Globus pallidus (tissue), 1 donor: Measurements from ENCODE around the gene CDH26.

Experiments used
- DNase-seq: peaks from one replicate; pipeline ENCODE4 v3.0.0-alpha.2; 2015; ENCODE audit warnings: low spot score

The CDH26 gene

DNA sequence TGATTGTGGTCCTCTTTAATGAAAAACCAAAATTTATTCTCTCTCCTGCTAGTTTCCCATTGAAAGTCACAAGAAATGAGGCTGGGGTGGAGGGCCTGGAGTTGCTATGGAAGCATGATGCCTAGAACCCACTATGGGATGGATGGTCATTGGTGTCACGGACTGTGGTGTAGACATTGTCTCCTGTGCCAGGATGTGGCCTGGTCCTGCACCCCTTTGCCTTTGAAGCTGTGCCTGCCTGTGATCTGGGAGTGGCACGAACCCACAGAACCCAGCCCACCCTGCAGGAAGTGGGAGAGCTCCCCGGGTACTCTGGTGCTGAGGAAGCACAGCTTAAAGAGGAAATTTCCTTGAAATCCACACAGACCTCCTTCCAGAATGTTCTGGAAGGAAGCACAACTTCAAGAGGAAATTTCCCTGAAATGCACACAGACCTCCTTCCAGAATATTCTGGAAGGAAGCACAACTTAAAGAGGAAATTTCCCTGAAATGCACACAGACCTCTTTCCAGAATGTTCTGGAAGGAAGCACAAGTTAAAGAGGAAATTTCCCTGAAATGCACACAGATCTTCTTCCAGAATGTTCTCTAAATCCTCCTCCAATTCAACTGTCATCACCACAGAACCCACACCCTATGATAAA, 105.6 kb downstream of the CDH26 start:
- DNase-seq = no peak
